Smooth muscle cell (in vitro differentiated cells): Measurements from ENCODE around the gene TIA1. TPM values are rescaled to one million over a fixed set of nuclear protein-coding genes. Genes with fewer than 3 reads are reported as not detected.

Experiments used
- DNase-seq: peaks from one replicate; lab custom pipeline; 2025; ENCODE audit not compliant: unreplicated experiment; lab: John Stamatoyannopoulos, UW
- H2AFZ ChIP-seq: fragments of 200-600 bp; sonication (generic); 2 replicates; pipeline ENCODE4 v1.6.0; 2016; ENCODE audit warnings: antibody characterized with exemption, low read depth, mild to moderate bottlenecking
- H3F3A ChIP-seq: fragments of 200-600 bp; sonication (generic); 2 replicates; pipeline ENCODE4 v1.6.0; 2017; ENCODE audit warnings: antibody characterized with exemption, low read depth
- H3K27ac ChIP-seq: fragments of 200-600 bp; sonication (generic); 2 replicates; pipeline ENCODE4 v1.5.1; 2016; ENCODE audit warnings: low read depth, mild to moderate bottlenecking
- H3K27me3 ChIP-seq: fragments of 200-600 bp; sonication (generic); 2 replicates; pipeline ENCODE4 v1.6.1; 2016; ENCODE audit warnings: low read depth, mild to moderate bottlenecking
- H3K36me3 ChIP-seq: fragments of 200-600 bp; sonication (generic); 2 replicates; pipeline ENCODE4 v1.5.1; 2016; ENCODE audit warnings: low read depth
- H3K4me1 ChIP-seq: fragments of 200-600 bp; sonication (generic); 2 replicates; pipeline ENCODE4 v1.5.1; 2016; ENCODE audit warnings: low read depth
- H3K4me2 ChIP-seq: fragments of 200-600 bp; sonication (generic); 2 replicates; pipeline ENCODE4 v1.6.0; 2016; ENCODE audit warnings: mild to moderate bottlenecking
- H3K4me3 ChIP-seq: fragments of 200-600 bp; sonication (generic); 2 replicates; pipeline ENCODE4 v1.5.1; 2016; ENCODE audit warnings: mild to moderate bottlenecking
- H3K79me2 ChIP-seq: fragments of 200-600 bp; sonication (generic); 2 replicates; pipeline ENCODE4 v1.6.0; 2016; ENCODE audit warnings: low read depth, mild to moderate bottlenecking
- H3K9ac ChIP-seq: fragments of 200-600 bp; sonication (generic); 2 replicates; pipeline ENCODE4 v1.6.0; 2016; ENCODE audit warnings: low read depth
- H3K9me3 ChIP-seq: fragments of 200-600 bp; sonication (generic); replicated peaks from 2 replicates; pipeline ENCODE4 v1.5.1; 2016; ENCODE audit warnings: low read depth
- H4K20me1 ChIP-seq: fragments of 200-600 bp; sonication (generic); 2 replicates; pipeline ENCODE4 v1.6.0; 2016; ENCODE audit warnings: low read depth
- CTCF ChIP-seq: fragments of 200-600 bp; sonication (generic); IDR thresholded peaks from 2 replicates; pipeline ENCODE4 v1.5.1; 2017; ENCODE audit warnings: borderline replicate concordance, mild to moderate bottlenecking, antibody characterized with exemption; ENCODE audit not compliant: insufficient read depth, poor library complexity, severe bottlenecking
- WGBS: methylation state at CpG from one replicate; pipeline ENCODE4 v1.1.7; 2016; ENCODE audit warnings: low lambda C conversion rate; 5-methylcytosine and 5-hydroxymethylcytosine counted together
- polyA plus RNA-seq: library from polyadenylated mRNA; unstranded; fragments of >200 nt; fragmentation: Nextera tagmentation; extraction: Ambion mirVana; gene quantifications from 2 replicates; pipeline ENCODE4 v1.2.1, GENCODE V29; 2016
- total RNA-seq: library from RNA; depleted of rRNA; stranded (reverse); fragments of >200 nt; gene quantifications from 2 replicates; pipeline ENCODE4 v1.2.3, GENCODE V29; 2014

The TIA1 gene
- total and polyA plus RNA-seq, 2 experiments from 2014 or later, result 54.2 to 153 TPM

- no peak for TF ChIP-seq CTCF
- WGBS, result 96% methylated on average over 8 of the region's 8 CpGs
- H3K27me3 ChIP-seq, result no peaks in the 10 kb centered on the region
- H3K4me2 ChIP-seq, result no peak overlapping the region
- no peaks in the 10 kb centered on the region for H3K4me1 ChIP-seq
- no peaks in the 10 kb centered on the region for H4K20me1 ChIP-seq
- no peak overlapping the region for H3K27ac ChIP-seq
- no peaks in the 10 kb centered on the region for H3F3A ChIP-seq
- no peak overlapping the region for H2AFZ ChIP-seq
- DNase-seq, result no peak
- H3K36me3 ChIP-seq, result no peaks in the 10 kb centered on the region
- no peaks in the 10 kb centered on the region for H3K79me2 ChIP-seq
- H3K9me3 ChIP-seq, result no peaks in the 10 kb centered on the region
- no peak overlapping the region for H3K9ac ChIP-seq
- no peak overlapping the region for H3K4me3 ChIP-seq
Observed at GRCh38 chr2:70204452-70204851, 44.0 kb downstream of the TIA1 start.

- Histone ChIP-seq H3K9ac (no peak overlapping the region), H3K4me1 (no peaks in the 10 kb centered on the region), H3F3A (no peaks in the 10 kb centered on the region), H4K20me1 (no peaks in the 10 kb centered on the region), H3K36me3 (no peaks in the 10 kb centered on the region), H2AFZ (no peak overlapping the region), H3K27ac (no peak overlapping the region), H3K79me2 (no peaks in the 10 kb centered on the region), H3K9me3 (no peaks in the 10 kb centered on the region), H3K27me3 (no peaks in the 10 kb centered on the region), H3K4me2 (no peak overlapping the region), H3K4me3 (no peak overlapping the region)
- TF ChIP-seq CTCF, result no peak
- WGBS, result 93% methylated on average over 5 of the region's 5 CpGs
- DNase-seq, result no peak
Observed at GRCh38 chr2:70203086-70203485, 45.3 kb downstream of the TIA1 start.

- Histone ChIP-seq H4K20me1 (no peaks in the 10 kb centered on the region), H3K36me3 (no peaks in the 10 kb centered on the region), H3K4me3 (no peak overlapping the region), H3K4me1 (no peaks in the 10 kb centered on the region), H3K9me3 (no peaks in the 10 kb centered on the region), H3K4me2 (no peak overlapping the region), H3K79me2 (no peaks in the 10 kb centered on the region), H2AFZ (no peak overlapping the region), H3F3A (no peaks in the 10 kb centered on the region), H3K27ac (no peak overlapping the region), H3K9ac (no peak overlapping the region), H3K27me3 (no peaks in the 10 kb centered on the region)
- 87% methylated on average over 9 of the region's 9 CpGs for WGBS
- DNase-seq, result no peak
- no peak for TF ChIP-seq CTCF
Observed at GRCh38 chr2:70202236-70202806, 46.1 kb downstream of the TIA1 start.

GRCh38 chr2:70201831-70202230 is 46.6 kb downstream of the TIA1 start:
- DNase-seq, result no peak
- H3K4me2 ChIP-seq, result no peak overlapping the region
- H3K79me2 ChIP-seq, result no peaks in the 10 kb centered on the region
- no peak overlapping the region for H3K9ac ChIP-seq
- no peak overlapping the region for H2AFZ ChIP-seq
- no peaks in the 10 kb centered on the region for H3F3A ChIP-seq
- H3K9me3 ChIP-seq, result no peaks in the 10 kb centered on the region
- no peak overlapping the region for H3K27ac ChIP-seq
- H3K4me3 ChIP-seq, result no peak overlapping the region
- WGBS, result 94% methylated on average over 6 of the region's 6 CpGs
- no peaks in the 10 kb centered on the region for H4K20me1 ChIP-seq
- TF ChIP-seq CTCF, result no peak
- H3K36me3 ChIP-seq, result no peaks in the 10 kb centered on the region
- no peaks in the 10 kb centered on the region for H3K27me3 ChIP-seq
- no peaks in the 10 kb centered on the region for H3K4me1 ChIP-seq
